Smooth muscle cell (in vitro differentiated cells): Measurements from ENCODE around the gene WNT9B. TPM values are rescaled to one million over a fixed set of nuclear protein-coding genes. Genes with fewer than 3 reads are reported as not detected.

Source experiments
- DNase-seq: peaks from one replicate; lab custom pipeline; 2025; ENCODE audit not compliant: unreplicated experiment; lab: John Stamatoyannopoulos, UW
- H2AFZ ChIP-seq: fragments of 200-600 bp; sonication (generic); 2 replicates; pipeline ENCODE4 v1.6.0; 2016; ENCODE audit warnings: antibody characterized with exemption, low read depth, mild to moderate bottlenecking
- H3F3A ChIP-seq: fragments of 200-600 bp; sonication (generic); 2 replicates; pipeline ENCODE4 v1.6.0; 2017; ENCODE audit warnings: antibody characterized with exemption, low read depth
- H3K27ac ChIP-seq: fragments of 200-600 bp; sonication (generic); 2 replicates; pipeline ENCODE4 v1.5.1; 2016; ENCODE audit warnings: low read depth, mild to moderate bottlenecking
- H3K27me3 ChIP-seq: fragments of 200-600 bp; sonication (generic); 2 replicates; pipeline ENCODE4 v1.6.1; 2016; ENCODE audit warnings: low read depth, mild to moderate bottlenecking
- H3K36me3 ChIP-seq: fragments of 200-600 bp; sonication (generic); 2 replicates; pipeline ENCODE4 v1.5.1; 2016; ENCODE audit warnings: low read depth
- H3K4me1 ChIP-seq: fragments of 200-600 bp; sonication (generic); 2 replicates; pipeline ENCODE4 v1.5.1; 2016; ENCODE audit warnings: low read depth
- H3K4me2 ChIP-seq: fragments of 200-600 bp; sonication (generic); 2 replicates; pipeline ENCODE4 v1.6.0; 2016; ENCODE audit warnings: mild to moderate bottlenecking
- H3K4me3 ChIP-seq: fragments of 200-600 bp; sonication (generic); 2 replicates; pipeline ENCODE4 v1.5.1; 2016; ENCODE audit warnings: mild to moderate bottlenecking
- H3K79me2 ChIP-seq: fragments of 200-600 bp; sonication (generic); 2 replicates; pipeline ENCODE4 v1.6.0; 2016; ENCODE audit warnings: low read depth, mild to moderate bottlenecking
- H3K9ac ChIP-seq: fragments of 200-600 bp; sonication (generic); 2 replicates; pipeline ENCODE4 v1.6.0; 2016; ENCODE audit warnings: low read depth
- H3K9me3 ChIP-seq: fragments of 200-600 bp; sonication (generic); replicated peaks from 2 replicates; pipeline ENCODE4 v1.5.1; 2016; ENCODE audit warnings: low read depth
- H4K20me1 ChIP-seq: fragments of 200-600 bp; sonication (generic); 2 replicates; pipeline ENCODE4 v1.6.0; 2016; ENCODE audit warnings: low read depth
- WGBS: methylation state at CpG from one replicate; pipeline ENCODE4 v1.1.7; 2016; ENCODE audit warnings: low lambda C conversion rate; 5-methylcytosine and 5-hydroxymethylcytosine counted together
- polyA plus RNA-seq: library from polyadenylated mRNA; unstranded; fragments of >200 nt; fragmentation: Nextera tagmentation; extraction: Ambion mirVana; gene quantifications from 2 replicates; pipeline ENCODE4 v1.2.1, GENCODE V29; 2016
- total RNA-seq: library from RNA; depleted of rRNA; stranded (reverse); fragments of >200 nt; gene quantifications from 2 replicates; pipeline ENCODE4 v1.2.3, GENCODE V29; 2014
- TF ChIP-seq, protein P1 (sequence below): fragments of 200-600 bp; sonication (generic); IDR thresholded peaks from 2 replicates; pipeline ENCODE4 v1.5.1; 2017; ENCODE audit warnings: borderline replicate concordance, mild to moderate bottlenecking, antibody characterized with exemption; ENCODE audit not compliant: insufficient read depth, poor library complexity, severe bottlenecking

The WNT9B gene
- total and polyA plus RNA-seq, 2 experiments from 2014 or later = not detected

DNA sequence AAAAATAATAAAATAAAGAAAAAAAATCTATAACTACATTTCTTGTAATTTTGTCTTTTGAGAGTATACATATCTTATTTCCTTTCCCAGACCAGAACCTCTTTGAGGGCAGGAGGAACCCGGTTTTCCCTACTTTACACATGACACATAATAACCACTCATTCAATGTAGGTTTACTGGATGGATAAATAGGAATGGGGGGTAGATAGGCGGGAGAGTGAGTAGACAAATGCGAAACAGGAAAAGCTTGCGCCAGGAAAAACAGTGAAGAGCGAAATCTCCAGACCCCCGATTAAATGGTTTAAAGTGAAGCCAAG lies 71.1 kb downstream of the WNT9B start:
- TF ChIP-seq, protein P1, sequence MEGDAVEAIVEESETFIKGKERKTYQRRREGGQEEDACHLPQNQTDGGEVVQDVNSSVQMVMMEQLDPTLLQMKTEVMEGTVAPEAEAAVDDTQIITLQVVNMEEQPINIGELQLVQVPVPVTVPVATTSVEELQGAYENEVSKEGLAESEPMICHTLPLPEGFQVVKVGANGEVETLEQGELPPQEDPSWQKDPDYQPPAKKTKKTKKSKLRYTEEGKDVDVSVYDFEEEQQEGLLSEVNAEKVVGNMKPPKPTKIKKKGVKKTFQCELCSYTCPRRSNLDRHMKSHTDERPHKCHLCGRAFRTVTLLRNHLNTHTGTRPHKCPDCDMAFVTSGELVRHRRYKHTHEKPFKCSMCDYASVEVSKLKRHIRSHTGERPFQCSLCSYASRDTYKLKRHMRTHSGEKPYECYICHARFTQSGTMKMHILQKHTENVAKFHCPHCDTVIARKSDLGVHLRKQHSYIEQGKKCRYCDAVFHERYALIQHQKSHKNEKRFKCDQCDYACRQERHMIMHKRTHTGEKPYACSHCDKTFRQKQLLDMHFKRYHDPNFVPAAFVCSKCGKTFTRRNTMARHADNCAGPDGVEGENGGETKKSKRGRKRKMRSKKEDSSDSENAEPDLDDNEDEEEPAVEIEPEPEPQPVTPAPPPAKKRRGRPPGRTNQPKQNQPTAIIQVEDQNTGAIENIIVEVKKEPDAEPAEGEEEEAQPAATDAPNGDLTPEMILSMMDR = no peak
- H3K9ac ChIP-seq = peak overlapping the region; percentile 98
- peaks cover 45% of the 10 kb centered on the region for H3K79me2 ChIP-seq
- H2AFZ ChIP-seq = peak overlapping the region; percentile 99
- H3K9me3 ChIP-seq = no peaks in the 10 kb centered on the region
- peaks cover 6% of the 10 kb centered on the region for H3F3A ChIP-seq
- under 1% methylated on average over 6 of the region's 6 CpGs for WGBS
- H3K27me3 ChIP-seq = no peaks in the 10 kb centered on the region
- H3K4me1 ChIP-seq = peaks cover 8% of the 10 kb centered on the region
- peak overlapping the region; percentile 99 for H3K27ac ChIP-seq
- no peaks in the 10 kb centered on the region for H3K36me3 ChIP-seq
- peak overlapping the region; percentile 94 for H3K4me3 ChIP-seq
- peak overlapping the region; percentile 90 for H3K4me2 ChIP-seq
- DNase-seq = no peak
- H4K20me1 ChIP-seq = peaks cover 34% of the 10 kb centered on the region

DNA sequence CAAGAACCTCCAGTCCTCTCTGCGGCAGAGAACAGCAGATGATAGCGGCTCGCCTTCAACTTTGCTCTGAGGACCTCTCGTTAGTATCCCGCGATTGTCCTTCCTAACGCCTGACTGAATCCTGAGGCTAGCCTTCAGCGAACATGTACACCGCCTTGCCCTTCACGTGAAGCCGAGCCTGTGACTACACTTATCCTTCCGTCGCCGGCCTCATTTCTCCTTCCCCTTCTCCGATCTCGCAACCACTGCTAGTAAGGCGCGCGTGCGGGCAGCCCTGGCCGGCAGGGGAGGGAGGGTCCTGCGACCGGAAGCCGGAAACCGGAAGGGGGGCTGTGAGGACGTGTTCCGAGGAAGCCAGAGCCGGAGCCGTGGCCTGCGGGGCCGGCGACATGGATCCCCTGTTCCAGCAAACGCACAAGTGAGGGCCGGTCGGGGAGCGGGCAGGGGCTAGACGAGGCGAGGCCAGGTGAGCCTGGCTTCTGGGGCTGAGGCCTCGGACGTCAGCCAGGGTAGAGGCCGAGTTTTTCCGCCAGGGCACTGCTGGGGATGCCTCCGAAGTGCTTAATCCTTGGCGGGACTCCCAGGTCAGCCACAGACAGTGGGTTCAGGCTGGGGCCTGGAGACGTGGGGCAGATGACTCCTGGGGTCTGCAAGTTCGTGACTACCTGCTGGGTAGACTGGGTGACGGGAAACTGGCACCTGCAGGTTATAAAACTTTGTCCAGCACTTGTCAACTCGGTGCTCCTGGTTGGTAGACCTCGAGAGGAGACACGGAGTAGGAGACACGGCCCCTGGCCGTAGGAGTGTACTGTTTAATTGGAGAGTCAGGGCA lies 71.6 kb downstream of the WNT9B start, which contains the start of gene GOSR2:
GOSR2 (plus strand) TSS at position 357 of the 832 bp plus-strand sequence; CDS start at position 390, 33 bp downstream.
- no peaks in the 10 kb centered on the region for H3K36me3 ChIP-seq
- peaks cover 6% of the 10 kb centered on the region for H3F3A ChIP-seq
- H3K4me2 ChIP-seq = peak within 1 kb of the TSS; percentile 90
- H3K27ac ChIP-seq = peak within 1 kb of the TSS; percentile 99
- peak; percentile 63 for DNase-seq
- TF ChIP-seq, protein P1 = no peak
- no peaks in the 10 kb centered on the region for H3K27me3 ChIP-seq
- under 1% methylated on average over 49 of the region's 52 CpGs for WGBS
- no peaks in the 10 kb centered on the region for H3K9me3 ChIP-seq
- H2AFZ ChIP-seq = peak within 1 kb of the TSS; percentile 99
- peaks cover 39% of the 10 kb centered on the region for H4K20me1 ChIP-seq
- peaks cover 8% of the 10 kb centered on the region for H3K4me1 ChIP-seq
- H3K9ac ChIP-seq = peak within 1 kb of the TSS; percentile 98
- H3K79me2 ChIP-seq = peaks cover 51% of the 10 kb centered on the region
- peak within 1 kb of the TSS; percentile 94 for H3K4me3 ChIP-seq

DNA sequence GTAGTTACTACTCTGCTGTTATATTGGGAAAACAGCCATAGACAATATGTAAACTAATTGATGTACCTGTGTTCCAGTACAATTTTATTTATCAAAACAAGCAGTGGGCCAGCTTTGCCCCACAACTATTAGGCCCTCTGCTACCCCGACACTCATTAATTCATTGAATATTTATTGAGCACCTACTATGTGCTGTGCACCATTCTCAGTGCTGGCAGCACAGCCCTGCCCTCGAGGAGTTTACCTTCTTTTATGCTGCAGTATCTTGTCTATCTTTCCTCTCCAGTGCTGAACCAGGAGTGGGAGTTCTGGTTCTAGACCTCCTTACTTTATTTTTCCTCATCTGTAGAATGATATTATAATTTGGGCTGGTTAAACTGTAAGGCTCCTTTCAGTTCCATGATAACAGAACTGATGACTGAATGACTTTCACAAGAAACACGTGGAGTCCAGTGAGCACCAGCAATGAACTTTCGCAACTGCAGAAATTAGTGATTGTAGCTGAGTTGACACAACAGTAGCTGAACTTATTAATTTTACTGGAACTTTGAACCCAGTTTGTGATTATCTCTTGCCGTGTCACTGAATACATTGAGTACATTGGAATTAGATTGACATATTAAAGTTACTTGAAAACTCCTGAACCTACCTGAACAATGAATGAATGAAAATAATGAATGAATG lies 73.9 kb downstream of the WNT9B start:
- H3K79me2 ChIP-seq = peaks cover 66% of the 10 kb centered on the region
- peak overlapping the region; percentile 90 for H3K4me2 ChIP-seq
- no peak overlapping the region for H2AFZ ChIP-seq
- H3K9me3 ChIP-seq = no peaks in the 10 kb centered on the region
- TF ChIP-seq, protein P1 = no peak
- H3K4me3 ChIP-seq = no peak overlapping the region
- DNase-seq = no peak
- peaks cover 8% of the 10 kb centered on the region for H3K4me1 ChIP-seq
- no peaks in the 10 kb centered on the region for H3K27me3 ChIP-seq
- H3F3A ChIP-seq = peaks cover 6% of the 10 kb centered on the region
- H3K27ac ChIP-seq = no peak overlapping the region
- 84% methylated on average over 5 of the region's 5 CpGs for WGBS
- no peak overlapping the region for H3K9ac ChIP-seq
- H4K20me1 ChIP-seq = peaks cover 62% of the 10 kb centered on the region
- no peaks in the 10 kb centered on the region for H3K36me3 ChIP-seq
